Measurements from ENCODE around the gene OPHN1. TPM values are rescaled to one million over a fixed set of nuclear protein-coding genes. Genes with fewer than 3 reads are reported as not detected.
A peak's percentile ranks its signal among the peaks of the same experiment; 100 is the strongest.

The OPHN1 gene
- total and polyA plus RNA-seq, 2 experiments from 2014 or later, result 2.2 to 3.8 TPM

DNA sequence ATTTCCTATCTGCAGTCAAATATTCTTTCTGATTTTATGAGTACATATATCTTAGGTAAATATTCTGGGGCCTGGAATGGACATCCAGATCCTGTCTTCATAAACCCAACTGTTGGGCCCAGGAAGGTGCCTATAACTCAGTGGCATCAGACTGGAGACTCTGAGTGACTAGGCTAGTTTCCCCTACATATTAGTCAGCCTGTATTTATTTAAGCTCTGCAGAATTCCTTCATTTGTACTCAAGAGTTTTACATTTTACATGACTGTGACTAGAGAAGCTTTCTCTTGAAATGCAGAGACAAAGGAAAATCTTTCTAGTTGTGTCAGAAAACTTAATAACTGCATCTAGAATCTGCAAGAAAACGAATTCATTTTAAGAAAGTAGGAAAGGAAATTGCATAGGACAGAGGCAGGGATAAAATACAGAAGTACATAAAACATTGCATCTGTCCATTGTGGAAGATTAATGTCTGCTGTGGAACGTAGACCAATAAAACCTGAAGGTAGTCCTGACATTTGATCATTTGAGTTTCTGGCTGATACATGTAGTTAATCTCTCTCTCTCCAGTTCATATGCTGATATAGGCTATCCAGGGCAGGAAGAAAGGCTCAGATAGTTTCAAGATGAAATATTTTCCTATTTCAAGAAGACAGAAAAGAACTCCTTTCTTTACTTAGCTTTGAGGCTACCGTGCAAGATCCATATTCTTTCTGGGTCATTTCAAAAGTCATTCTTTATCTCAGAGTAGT, 78.2 kb downstream of the OPHN1 start:
- H3K27me3 Mint-ChIP-seq (ENCODE audit: insufficient read depth, low read depth, poor library complexity), result no peaks in the 10 kb centered on the region
- DNase-seq (ENCODE audit: low spot score) (no peak), ATAC-seq (no peak)
- no peak for TF ChIP-seq CTCF (conservative IDR thresholded peaks at IDR 0.05; ENCODE audit: low read depth in 2 of 2)
- TF ChIP-seq JUNB (IDR thresholded peaks at IDR 0.05; ENCODE audit: unreplicated experiment), result no peak
- TF ChIP-seq, protein P1, sequence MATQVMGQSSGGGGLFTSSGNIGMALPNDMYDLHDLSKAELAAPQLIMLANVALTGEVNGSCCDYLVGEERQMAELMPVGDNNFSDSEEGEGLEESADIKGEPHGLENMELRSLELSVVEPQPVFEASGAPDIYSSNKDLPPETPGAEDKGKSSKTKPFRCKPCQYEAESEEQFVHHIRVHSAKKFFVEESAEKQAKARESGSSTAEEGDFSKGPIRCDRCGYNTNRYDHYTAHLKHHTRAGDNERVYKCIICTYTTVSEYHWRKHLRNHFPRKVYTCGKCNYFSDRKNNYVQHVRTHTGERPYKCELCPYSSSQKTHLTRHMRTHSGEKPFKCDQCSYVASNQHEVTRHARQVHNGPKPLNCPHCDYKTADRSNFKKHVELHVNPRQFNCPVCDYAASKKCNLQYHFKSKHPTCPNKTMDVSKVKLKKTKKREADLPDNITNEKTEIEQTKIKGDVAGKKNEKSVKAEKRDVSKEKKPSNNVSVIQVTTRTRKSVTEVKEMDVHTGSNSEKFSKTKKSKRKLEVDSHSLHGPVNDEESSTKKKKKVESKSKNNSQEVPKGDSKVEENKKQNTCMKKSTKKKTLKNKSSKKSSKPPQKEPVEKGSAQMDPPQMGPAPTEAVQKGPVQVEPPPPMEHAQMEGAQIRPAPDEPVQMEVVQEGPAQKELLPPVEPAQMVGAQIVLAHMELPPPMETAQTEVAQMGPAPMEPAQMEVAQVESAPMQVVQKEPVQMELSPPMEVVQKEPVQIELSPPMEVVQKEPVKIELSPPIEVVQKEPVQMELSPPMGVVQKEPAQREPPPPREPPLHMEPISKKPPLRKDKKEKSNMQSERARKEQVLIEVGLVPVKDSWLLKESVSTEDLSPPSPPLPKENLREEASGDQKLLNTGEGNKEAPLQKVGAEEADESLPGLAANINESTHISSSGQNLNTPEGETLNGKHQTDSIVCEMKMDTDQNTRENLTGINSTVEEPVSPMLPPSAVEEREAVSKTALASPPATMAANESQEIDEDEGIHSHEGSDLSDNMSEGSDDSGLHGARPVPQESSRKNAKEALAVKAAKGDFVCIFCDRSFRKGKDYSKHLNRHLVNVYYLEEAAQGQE (IDR thresholded peaks at IDR 0.05; ENCODE audit: unreplicated experiment), result no peak
- no peak for TF ChIP-seq NANOG (IDR thresholded peaks at IDR 0.05; ENCODE audit: borderline replicate concordance)
- TF ChIP-seq ZNF114 (CRISPR knock-in tag; IDR thresholded peaks at IDR 0.05), result no peak
- TF ChIP-seq POLR2AphosphoS5 (IDR thresholded peaks at IDR 0.05; ENCODE audit: low read depth), result no peak
- Histone ChIP-seq H3F3A (replicated peaks; ENCODE audit: low read depth) (no peaks in the 10 kb centered on the region), H3K27ac (ENCODE audit: low read depth) (no peak overlapping the region), H3K4me1 (ENCODE audit: insufficient read depth) (no peaks in the 10 kb centered on the region; the same call in 1 of the 2 replicates), H3K4me3 (no peak overlapping the region), H3K36me3 (ENCODE audit: insufficient read depth) (no peaks in the 10 kb centered on the region), H2AFZ (no peak overlapping the region), H3K27me3 (ENCODE audit: insufficient read depth) (no peaks in the 10 kb centered on the region), H3K79me2 (replicated peaks; ENCODE audit: insufficient read depth) (no peaks in the 10 kb centered on the region), H3K4me2 (no peak overlapping the region), H3K9me2 (ENCODE audit: insufficient read depth) (no peaks in the 10 kb centered on the region), H4K20me1 (replicated peaks; ENCODE audit: insufficient read depth) (no peaks in the 10 kb centered on the region)
- no peaks in the 10 kb centered on the region; the same call in 2 of the 3 replicates for H3K9me3 Mint-ChIP-seq
- H3K4me3 Mint-ChIP-seq, result no peak overlapping the region
- H3K36me3 Mint-ChIP-seq (ENCODE audit: low read depth), result no peaks in the 10 kb centered on the region
- H3K27ac Mint-ChIP-seq, result peak overlapping the region; percentile 75; the same call in 1 of the 2 replicates
- H3K4me1 Mint-ChIP-seq, result peaks cover 8% of the 10 kb centered on the region

- Histone ChIP-seq H3K4me3 (no peak overlapping the region), H3K79me2 (replicated peaks; ENCODE audit: insufficient read depth) (no peaks in the 10 kb centered on the region), H3K4me1 (ENCODE audit: insufficient read depth) (no peaks in the 10 kb centered on the region), H4K20me1 (replicated peaks; ENCODE audit: insufficient read depth) (no peaks in the 10 kb centered on the region), H3K9me2 (ENCODE audit: insufficient read depth) (no peaks in the 10 kb centered on the region), H3K36me3 (ENCODE audit: insufficient read depth) (no peaks in the 10 kb centered on the region), H3F3A (replicated peaks; ENCODE audit: low read depth) (no peaks in the 10 kb centered on the region), H2AFZ (no peak overlapping the region), H3K27me3 (ENCODE audit: insufficient read depth) (no peaks in the 10 kb centered on the region), H3K4me2 (no peak overlapping the region), H3K27ac (ENCODE audit: low read depth) (no peak overlapping the region)
- Mint-ChIP-seq H3K9me3 (no peaks in the 10 kb centered on the region), H3K36me3 (ENCODE audit: low read depth) (no peaks in the 10 kb centered on the region), H3K27me3 (ENCODE audit: insufficient read depth, low read depth, poor library complexity) (no peaks in the 10 kb centered on the region), H3K27ac (no peak overlapping the region), H3K4me3 (no peak overlapping the region), H3K4me1 (no peaks in the 10 kb centered on the region)
- no peak for ATAC-seq
- no peak for DNase-seq (ENCODE audit: low spot score)
- TF ChIP-seq, protein P2, sequence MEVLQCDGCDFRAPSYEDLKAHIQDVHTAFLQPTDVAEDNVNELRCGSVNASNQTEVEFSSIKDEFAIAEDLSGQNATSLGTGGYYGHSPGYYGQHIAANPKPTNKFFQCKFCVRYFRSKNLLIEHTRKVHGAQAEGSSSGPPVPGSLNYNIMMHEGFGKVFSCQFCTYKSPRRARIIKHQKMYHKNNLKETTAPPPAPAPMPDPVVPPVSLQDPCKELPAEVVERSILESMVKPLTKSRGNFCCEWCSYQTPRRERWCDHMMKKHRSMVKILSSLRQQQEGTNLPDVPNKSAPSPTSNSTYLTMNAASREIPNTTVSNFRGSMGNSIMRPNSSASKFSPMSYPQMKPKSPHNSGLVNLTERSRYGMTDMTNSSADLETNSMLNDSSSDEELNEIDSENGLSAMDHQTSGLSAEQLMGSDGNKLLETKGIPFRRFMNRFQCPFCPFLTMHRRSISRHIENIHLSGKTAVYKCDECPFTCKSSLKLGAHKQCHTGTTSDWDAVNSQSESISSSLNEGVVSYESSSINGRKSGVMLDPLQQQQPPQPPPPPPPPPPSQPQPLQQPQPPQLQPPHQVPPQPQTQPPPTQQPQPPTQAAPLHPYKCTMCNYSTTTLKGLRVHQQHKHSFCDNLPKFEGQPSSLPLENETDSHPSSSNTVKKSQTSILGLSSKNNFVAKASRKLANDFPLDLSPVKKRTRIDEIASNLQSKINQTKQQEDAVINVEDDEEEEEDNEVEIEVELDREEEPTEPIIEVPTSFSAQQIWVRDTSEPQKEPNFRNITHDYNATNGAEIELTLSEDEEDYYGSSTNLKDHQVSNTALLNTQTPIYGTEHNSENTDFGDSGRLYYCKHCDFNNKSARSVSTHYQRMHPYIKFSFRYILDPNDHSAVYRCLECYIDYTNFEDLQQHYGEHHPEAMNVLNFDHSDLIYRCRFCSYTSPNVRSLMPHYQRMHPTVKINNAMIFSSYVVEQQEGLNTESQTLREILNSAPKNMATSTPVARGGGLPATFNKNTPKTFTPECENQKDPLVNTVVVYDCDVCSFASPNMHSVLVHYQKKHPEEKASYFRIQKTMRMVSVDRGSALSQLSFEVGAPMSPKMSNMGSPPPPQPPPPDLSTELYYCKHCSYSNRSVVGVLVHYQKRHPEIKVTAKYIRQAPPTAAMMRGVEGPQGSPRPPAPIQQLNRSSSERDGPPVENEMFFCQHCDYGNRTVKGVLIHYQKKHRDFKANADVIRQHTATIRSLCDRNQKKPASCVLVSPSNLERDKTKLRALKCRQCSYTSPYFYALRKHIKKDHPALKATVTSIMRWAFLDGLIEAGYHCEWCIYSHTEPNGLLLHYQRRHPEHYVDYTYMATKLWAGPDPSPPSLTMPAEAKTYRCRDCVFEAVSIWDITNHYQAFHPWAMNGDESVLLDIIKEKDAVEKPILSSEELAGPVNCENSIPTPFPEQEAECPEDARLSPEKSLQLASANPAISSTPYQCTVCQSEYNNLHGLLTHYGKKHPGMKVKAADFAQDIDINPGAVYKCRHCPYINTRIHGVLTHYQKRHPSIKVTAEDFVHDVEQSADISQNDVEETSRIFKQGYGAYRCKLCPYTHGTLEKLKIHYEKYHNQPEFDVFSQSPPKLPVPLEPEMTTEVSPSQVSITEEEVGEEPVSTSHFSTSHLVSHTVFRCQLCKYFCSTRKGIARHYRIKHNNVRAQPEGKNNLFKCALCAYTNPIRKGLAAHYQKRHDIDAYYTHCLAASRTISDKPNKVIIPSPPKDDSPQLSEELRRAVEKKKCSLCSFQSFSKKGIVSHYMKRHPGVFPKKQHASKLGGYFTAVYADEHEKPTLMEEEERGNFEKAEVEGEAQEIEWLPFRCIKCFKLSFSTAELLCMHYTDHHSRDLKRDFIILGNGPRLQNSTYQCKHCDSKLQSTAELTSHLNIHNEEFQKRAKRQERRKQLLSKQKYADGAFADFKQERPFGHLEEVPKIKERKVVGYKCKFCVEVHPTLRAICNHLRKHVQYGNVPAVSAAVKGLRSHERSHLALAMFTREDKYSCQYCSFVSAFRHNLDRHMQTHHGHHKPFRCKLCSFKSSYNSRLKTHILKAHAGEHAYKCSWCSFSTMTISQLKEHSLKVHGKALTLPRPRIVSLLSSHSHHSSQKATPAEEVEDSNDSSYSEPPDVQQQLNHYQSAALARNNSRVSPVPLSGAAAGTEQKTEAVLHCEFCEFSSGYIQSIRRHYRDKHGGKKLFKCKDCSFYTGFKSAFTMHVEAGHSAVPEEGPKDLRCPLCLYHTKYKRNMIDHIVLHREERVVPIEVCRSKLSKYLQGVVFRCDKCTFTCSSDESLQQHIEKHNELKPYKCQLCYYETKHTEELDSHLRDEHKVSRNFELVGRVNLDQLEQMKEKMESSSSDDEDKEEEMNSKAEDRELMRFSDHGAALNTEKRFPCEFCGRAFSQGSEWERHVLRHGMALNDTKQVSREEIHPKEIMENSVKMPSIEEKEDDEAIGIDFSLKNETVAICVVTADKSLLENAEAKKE (CRISPR knock-in tag; IDR thresholded peaks at IDR 0.05), result no peak
- TF ChIP-seq JUNB (IDR thresholded peaks at IDR 0.05; ENCODE audit: unreplicated experiment), result no peak
Measured at GRCh38 chrX:68345025-68345424, 88.3 kb downstream of the OPHN1 start.
